VCaP (cell line): Measurements from ENCODE around the gene MMP13.
A peak's percentile ranks its signal among the peaks of the same experiment; 100 is the strongest.

ENCODE experiments used
- H3K27ac ChIP-seq: fragments of 450-650 bp; 2 replicates; pipeline ENCODE4 v1.5.1; 2017
- TF ChIP-seq, protein P1 (sequence below): fragments of 450-650 bp; conservative IDR thresholded peaks from 2 replicates; pipeline ENCODE4 v1.5.1; 2017; ENCODE audit warnings: mild to moderate bottlenecking, moderate library complexity

The MMP13 gene

DNA sequence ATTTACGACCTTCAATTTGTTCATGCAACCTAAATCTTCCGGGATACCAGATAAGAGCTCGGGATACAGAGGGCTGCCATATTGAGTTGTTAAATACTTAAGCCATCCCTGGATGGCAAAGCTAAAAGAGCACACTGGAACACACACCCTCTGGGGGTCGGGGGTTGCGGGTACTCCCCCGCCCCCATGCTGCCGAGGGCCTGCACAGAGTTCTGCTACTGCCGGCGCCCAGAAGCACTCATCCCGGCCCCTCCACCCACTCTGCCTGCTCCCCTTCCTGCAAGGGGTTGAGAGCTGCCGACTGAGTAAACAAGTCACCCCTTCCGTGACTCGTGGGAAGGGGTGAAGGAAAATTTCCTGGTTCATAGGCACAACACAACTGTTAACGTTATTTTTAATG is 9.3 kb upstream of the MMP13 start:
- TF ChIP-seq, protein P1, sequence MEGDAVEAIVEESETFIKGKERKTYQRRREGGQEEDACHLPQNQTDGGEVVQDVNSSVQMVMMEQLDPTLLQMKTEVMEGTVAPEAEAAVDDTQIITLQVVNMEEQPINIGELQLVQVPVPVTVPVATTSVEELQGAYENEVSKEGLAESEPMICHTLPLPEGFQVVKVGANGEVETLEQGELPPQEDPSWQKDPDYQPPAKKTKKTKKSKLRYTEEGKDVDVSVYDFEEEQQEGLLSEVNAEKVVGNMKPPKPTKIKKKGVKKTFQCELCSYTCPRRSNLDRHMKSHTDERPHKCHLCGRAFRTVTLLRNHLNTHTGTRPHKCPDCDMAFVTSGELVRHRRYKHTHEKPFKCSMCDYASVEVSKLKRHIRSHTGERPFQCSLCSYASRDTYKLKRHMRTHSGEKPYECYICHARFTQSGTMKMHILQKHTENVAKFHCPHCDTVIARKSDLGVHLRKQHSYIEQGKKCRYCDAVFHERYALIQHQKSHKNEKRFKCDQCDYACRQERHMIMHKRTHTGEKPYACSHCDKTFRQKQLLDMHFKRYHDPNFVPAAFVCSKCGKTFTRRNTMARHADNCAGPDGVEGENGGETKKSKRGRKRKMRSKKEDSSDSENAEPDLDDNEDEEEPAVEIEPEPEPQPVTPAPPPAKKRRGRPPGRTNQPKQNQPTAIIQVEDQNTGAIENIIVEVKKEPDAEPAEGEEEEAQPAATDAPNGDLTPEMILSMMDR, result no peak
- H3K27ac ChIP-seq, result no peak overlapping the region

DNA sequence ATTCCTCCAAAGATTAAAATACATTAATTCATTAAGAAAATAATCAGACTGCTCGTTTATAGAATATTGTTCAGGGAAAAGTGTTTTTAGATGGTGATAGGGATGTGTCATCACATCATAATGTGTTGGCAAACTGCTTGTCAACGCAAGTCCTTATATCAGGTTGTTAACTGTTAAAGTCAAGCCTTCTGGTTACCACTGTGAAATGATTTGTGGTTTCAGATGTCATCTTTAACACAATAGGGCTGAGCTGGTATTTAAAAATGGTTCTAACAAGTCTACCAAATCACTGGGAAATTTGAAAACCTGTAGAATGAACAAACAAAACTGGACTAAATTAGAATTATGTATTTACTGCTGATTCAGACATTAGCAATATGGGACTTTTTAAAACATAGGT is 2.4 kb upstream of the MMP13 start:
- TF ChIP-seq, protein P1, result no peak
- no peak overlapping the region for H3K27ac ChIP-seq

DNA sequence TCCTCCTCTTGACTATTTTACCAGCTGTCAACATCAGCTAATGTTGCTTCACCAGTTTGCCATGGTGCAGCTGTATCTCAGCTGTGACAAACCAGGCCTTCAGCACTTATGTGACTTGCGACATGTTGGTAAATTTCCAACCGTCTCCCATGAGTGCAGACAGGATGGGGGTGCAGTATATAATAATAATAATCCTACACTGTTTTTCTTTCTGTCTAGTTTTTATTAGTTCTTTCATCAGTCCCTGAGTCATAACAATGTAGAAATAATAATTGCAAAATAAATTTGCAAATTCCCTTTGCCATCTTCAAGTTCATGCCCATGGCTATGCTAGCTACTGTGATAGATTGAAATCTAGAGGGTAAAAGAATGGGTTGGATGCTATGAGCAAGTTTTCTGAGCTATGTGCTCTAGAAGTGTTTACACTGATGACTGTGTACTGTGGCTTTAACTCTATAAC is 4.9 kb downstream of the MMP13 start:
- TF ChIP-seq, protein P1, result no peak
- H3K27ac ChIP-seq, result no peak overlapping the region

DNA sequence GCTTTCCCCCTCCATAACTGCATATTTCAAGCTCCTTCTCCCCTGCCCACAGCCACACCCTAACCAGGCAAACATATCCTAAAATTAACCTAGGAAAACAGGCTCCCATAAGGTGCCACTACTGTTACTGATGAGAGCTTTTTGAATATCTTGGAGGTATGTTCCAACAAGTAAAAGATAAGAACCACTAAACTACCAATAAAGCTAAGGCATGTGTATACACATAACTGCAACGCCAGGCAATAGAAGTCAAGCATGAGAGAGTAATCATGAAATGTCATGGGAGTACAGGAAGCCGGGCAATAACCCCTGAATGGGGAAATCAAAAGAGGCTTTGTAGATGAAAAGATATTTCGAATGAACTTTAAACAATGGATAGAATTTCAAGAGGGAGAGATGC is 9.3 kb downstream of the MMP13 start:
- peak overlapping the region; percentile 46 for H3K27ac ChIP-seq
- TF ChIP-seq, protein P1, result no peak

DNA sequence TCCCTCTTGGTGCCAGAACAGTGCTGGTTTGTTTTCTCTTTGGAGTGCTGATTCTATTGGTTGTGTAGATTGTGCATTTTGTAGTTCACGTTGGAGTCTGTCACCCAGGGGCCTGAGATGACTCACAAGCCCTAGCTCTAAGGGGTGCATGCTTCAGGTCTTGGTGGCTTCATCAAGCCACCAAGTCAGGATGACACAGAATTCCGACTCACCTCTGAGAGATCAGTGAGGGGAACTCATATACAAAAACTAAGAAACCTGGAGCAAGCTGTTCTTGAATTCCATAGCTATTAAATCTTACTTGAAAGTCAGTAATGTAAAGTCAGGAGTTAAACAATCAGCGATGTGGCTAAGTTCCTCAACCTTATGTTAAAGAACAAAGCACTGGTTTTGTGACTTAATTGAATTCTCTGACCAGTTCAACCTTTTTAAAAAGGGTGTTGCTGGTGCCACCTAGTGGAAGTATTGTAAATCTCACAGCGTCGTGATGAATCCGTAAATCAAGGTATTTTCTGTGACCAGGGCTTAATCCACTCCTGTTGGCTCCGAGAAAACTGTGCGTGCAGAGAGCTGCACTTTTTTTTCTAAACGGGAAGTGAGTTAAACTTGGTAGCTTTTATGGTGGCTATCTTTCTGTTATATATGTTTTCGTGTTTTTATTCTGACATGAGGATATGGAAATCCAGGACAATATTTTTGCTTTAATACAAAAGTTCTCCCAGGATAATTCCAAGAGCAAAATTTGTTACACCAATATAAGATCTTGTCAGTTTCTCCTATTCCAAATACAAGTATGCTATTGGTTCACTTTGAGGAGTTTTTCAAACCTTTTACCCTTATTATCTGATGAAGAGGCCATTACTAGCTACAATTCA is 14.6 kb downstream of the MMP13 start:
- TF ChIP-seq, protein P1, result peak; percentile 91
- H3K27ac ChIP-seq, result no peak overlapping the region

DNA sequence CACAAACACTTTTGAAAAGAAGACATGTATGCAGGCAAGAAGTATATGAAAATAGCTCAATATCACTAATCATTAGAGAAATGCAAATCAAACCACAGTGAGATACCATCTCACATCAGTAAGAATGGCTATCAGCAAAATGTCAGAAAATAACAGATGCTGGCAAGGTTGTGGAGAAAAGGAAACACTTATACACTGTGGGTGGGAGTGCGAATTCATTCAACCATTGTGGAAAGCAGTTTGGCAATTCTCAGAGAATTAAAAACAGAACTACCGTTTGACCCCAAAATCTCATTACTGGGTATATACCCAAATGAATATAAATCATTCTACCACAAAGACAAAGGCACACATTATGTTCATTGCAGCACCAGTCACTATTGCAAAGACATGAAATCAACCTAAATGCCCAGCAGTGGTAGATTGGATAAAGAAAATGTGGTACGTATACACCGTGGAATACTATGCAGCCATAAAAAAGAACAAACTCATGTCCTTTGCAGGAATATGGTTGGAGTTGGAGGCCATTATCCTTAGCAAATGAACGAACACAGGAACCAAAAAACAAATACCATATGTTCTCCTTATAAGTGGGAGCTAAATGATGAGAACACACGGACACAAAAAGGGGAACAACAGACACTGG is 18.5 kb downstream of the MMP13 start:
- TF ChIP-seq, protein P1, result no peak
- no peak overlapping the region for H3K27ac ChIP-seq

DNA sequence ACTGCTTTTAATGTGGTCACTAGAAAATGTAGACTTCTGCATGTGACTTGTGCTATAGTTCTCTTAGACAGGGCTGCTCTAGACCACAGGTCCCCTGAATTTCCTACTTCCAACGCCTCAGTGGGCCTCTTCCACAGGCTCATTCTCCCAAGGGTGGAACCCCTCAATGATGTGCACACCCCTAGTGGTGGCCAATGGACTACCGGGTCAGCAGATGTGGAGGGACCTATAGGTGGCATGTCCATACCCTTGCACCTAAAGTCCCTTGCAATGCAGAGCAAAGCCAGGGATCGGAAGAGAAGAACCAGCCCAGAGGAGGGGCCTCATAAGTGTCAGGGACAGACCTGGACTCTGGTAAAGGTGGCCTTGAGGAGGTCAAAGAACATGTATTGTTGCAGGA is 20.0 kb downstream of the MMP13 start:
- no peak overlapping the region for H3K27ac ChIP-seq
- TF ChIP-seq, protein P1, result no peak
